HepG2 (cell line): ENCODE results near the gene NFS1. TPM values are rescaled to one million over a fixed set of nuclear protein-coding genes. Genes with fewer than 3 reads are reported as not detected.
A peak's percentile ranks its signal among the peaks of the same experiment; 100 is the strongest.

ENCODE experiments used
- ATAC-seq: fragments of 200-7000 bp; cut with Tn5 transposase; 3 replicates; pipeline ENCODE4 v1.9.1; 2020; ENCODE audit warnings: mild to moderate bottlenecking, moderate library complexity
- BruUV-seq: library from RNA; stranded (reverse); fragments of 400-500 nt; replicated peaks from 2 replicates; lab custom pipeline; 2021; lab: Mats Ljungman, UMichigan
- CTCF ChIA-PET: fragments of 300-600 bp; formaldehyde crosslinking; extraction: SDS; loops from one replicate; lab custom pipeline; 2021; ENCODE audit warnings: low total read pairs, inconsistent platforms, low intra/inter-chr PET ratio; lab: Yijun Ruan, JAX
- POLR2A ChIA-PET: fragments of 350-600 bp; sonication (Branson Sonifier 250); formaldehyde crosslinking; loops from one replicate; lab custom pipeline; 2020; ENCODE audit warnings: antibody characterized with exemption, inconsistent platforms; lab: Yijun Ruan, JAX
- DNase-seq: peaks from one replicate; pipeline ENCODE4 v3.0.0-alpha.2; 2015; ENCODE audit warnings: low spot score
- FAIRE-seq: peaks from 3 replicates; lab custom pipeline; 2011; peaks lifted over from hg19 to GRCh38; lab: Jason Lieb, UNC
- H2AFZ ChIP-seq: one replicate; pipeline ENCODE4 v1.6.1; 2011; ENCODE audit warnings: low read length, inconsistent platforms
- H3K27ac ChIP-seq: fragments of 300-600 bp; 3 replicates; pipeline ENCODE4 v1.8.0; 2011; ENCODE audit warnings: mixed run types, mild to moderate bottlenecking, mixed read lengths, low read length, inconsistent platforms; ENCODE audit not compliant: insufficient read depth; ENCODE audit errors: extremely low read length
- H3K27me3 ChIP-seq, 2 experiments: fragments of 200-600 bp in 1 of 2; 2 replicates in 1 of 2; 3 replicates in 1 of 2; pipeline versions ENCODE4 v1.6.0 to v1.8.0; 2011; ENCODE audit warnings: low read length in 2 of 2, mild to moderate bottlenecking in 2 of 2, moderate library complexity in 2 of 2, inconsistent platforms in 1 of 2; ENCODE audit not compliant: insufficient read depth in 2 of 2, control insufficient read depth in 1 of 2
- H3K36me3 ChIP-seq, 2 experiments: fragments of 200-600 bp in 1 of 2; replicated peaks in 1 of 2; 2 replicates in 1 of 2; 3 replicates in 1 of 2; pipeline versions ENCODE4 v1.5.1 to v1.8.0; 2011; ENCODE audit warnings: low read length in 2 of 2, inconsistent platforms in 1 of 2; ENCODE audit not compliant: insufficient read depth in 2 of 2, control insufficient read depth in 1 of 2
- H3K4me1 ChIP-seq: 2 replicates; pipeline ENCODE4 v1.5.1; 2012; ENCODE audit warnings: low read length, inconsistent platforms; ENCODE audit not compliant: insufficient read depth
- H3K4me2 ChIP-seq: 2 replicates; pipeline ENCODE4 v1.6.0; 2011; ENCODE audit warnings: low read depth, low read length, inconsistent platforms
- H3K4me3 ChIP-seq, 3 experiments: fragments of 200-600 bp in 1 of 3; sonication (generic), shearing (Covaris generic) in 1 of 3; replicated peaks in 1 of 3; 2 replicates each; pipeline ENCODE4 v1.5.1; 2011 to 2016; ENCODE audit warnings: low read length in 3 of 3, inconsistent platforms in 2 of 3, low read depth in 2 of 3, mild to moderate bottlenecking in 2 of 3, control low read depth in 1 of 3, mixed read lengths in 1 of 3; ENCODE audit not compliant: insufficient read depth in 1 of 3
- H3K79me2 ChIP-seq: one replicate; pipeline ENCODE4 v1.6.1; 2011; ENCODE audit warnings: low read length, inconsistent platforms; ENCODE audit not compliant: insufficient read depth
- H3K9ac ChIP-seq: 2 replicates; pipeline ENCODE4 v1.6.0; 2011; ENCODE audit warnings: mild to moderate bottlenecking, low read depth, low read length, inconsistent platforms; ENCODE audit not compliant: insufficient read depth
- H3K9me3 ChIP-seq: 2 replicates; pipeline ENCODE4 v1.5.1; 2012; ENCODE audit warnings: mild to moderate bottlenecking, low read length
- H4K20me1 ChIP-seq: 2 replicates; pipeline ENCODE4 v1.6.0; 2011; ENCODE audit warnings: inconsistent platforms, mild to moderate bottlenecking, low read length, moderate library complexity; ENCODE audit not compliant: insufficient read depth
- BCL6 ChIP-seq: IDR thresholded peaks from 2 replicates; pipeline ENCODE4 v1.6.1; 2016; ENCODE audit warnings: missing genetic modification reagents, missing compliant biosample characterization
- CHD4 ChIP-seq: fragments of 200-600 bp; sonication (generic); IDR thresholded peaks from 2 replicates; pipeline ENCODE4 v1.7.0; 2017; ENCODE audit warnings: mild to moderate bottlenecking, low read length, borderline replicate concordance
- EHMT2 ChIP-seq: fragments of 200-600 bp; sonication (generic); IDR thresholded peaks from 2 replicates; pipeline ENCODE4 v1.7.0; 2017; ENCODE audit warnings: antibody characterized with exemption, low read depth, low read length, borderline replicate concordance
- IKZF4 ChIP-seq: sonication (generic); formaldehyde crosslinking; IDR thresholded peaks from 2 replicates; pipeline ENCODE4 v1.5.1; 2020; ENCODE audit warnings: borderline replicate concordance, mild to moderate bottlenecking, low read depth, missing genetic modification reagents; ENCODE audit errors: not compliant biosample characterization
- ISL2 ChIP-seq: sonication (generic); formaldehyde crosslinking; IDR thresholded peaks from 2 replicates; pipeline ENCODE4 v1.5.0; 2020; ENCODE audit warnings: missing genetic modification reagents
- KAT8 ChIP-seq: IDR thresholded peaks from 2 replicates; pipeline ENCODE4 v1.6.1; 2016; ENCODE audit warnings: missing genetic modification reagents, missing compliant biosample characterization
- KDM5B ChIP-seq: sonication (generic); formaldehyde crosslinking; IDR thresholded peaks from 2 replicates; pipeline ENCODE4 v1.4.0; 2020; ENCODE audit warnings: missing genetic modification reagents, mild to moderate bottlenecking, borderline replicate concordance
- KLF16 ChIP-seq, 2 experiments: sonication (generic) in 1 of 2; formaldehyde crosslinking in 1 of 2; IDR thresholded peaks; 2 replicates each; pipeline versions ENCODE4 v1.6.1 to v1.8.0; 2016 to 2023; ENCODE audit warnings: missing genetic modification reagents in 2 of 2, missing compliant biosample characterization in 1 of 2
- MYNN ChIP-seq: sonication (generic); formaldehyde crosslinking; IDR thresholded peaks from 2 replicates; pipeline ENCODE4 v1.4.0; 2020; ENCODE audit warnings: mild to moderate bottlenecking, low read depth, missing genetic modification reagents
- PBX2 ChIP-seq: IDR thresholded peaks from 2 replicates; pipeline ENCODE4 v1.6.1; 2016; ENCODE audit warnings: control low read depth
- REST ChIP-seq, 2 experiments: IDR thresholded peaks; 2 replicates each; pipeline ENCODE4 v1.6.1; 2011 to 2012; ENCODE audit warnings: low read length in 2 of 2, borderline replicate concordance in 1 of 2, low read depth in 1 of 2, mild to moderate bottlenecking in 1 of 2, moderate library complexity in 1 of 2
- SAP130 ChIP-seq: IDR thresholded peaks from 2 replicates; pipeline ENCODE4 v1.6.1; 2016; ENCODE audit warnings: low read depth
- TAF1 ChIP-seq: sonication (generic); formaldehyde crosslinking; IDR thresholded peaks from 2 replicates; pipeline ENCODE4 v1.4.0; 2020; ENCODE audit warnings: missing genetic modification reagents
- ZFYVE20 ChIP-seq: sonication (generic); formaldehyde crosslinking; IDR thresholded peaks from 2 replicates; pipeline ENCODE4 v1.8.0; 2023; ENCODE audit warnings: low read depth, mild to moderate bottlenecking, moderate library complexity, missing genetic modification reagents, borderline replicate concordance
- ZSCAN21 ChIP-seq: sonication (generic); formaldehyde crosslinking; IDR thresholded peaks from 2 replicates; pipeline ENCODE4 v1.8.0; 2022; ENCODE audit warnings: mild to moderate bottlenecking, missing genetic modification reagents, moderate library complexity, borderline replicate concordance
- ZSCAN31 ChIP-seq: sonication (generic); formaldehyde crosslinking; IDR thresholded peaks from 2 replicates; pipeline ENCODE4 v1.5.0; 2020; ENCODE audit warnings: low read depth, mild to moderate bottlenecking, missing genetic modification reagents
- WGBS: methylation state at CpG from one replicate; pipeline ENCODE4 v1.1.6; 2017; ENCODE audit warnings: low lambda C conversion rate; 5-methylcytosine and 5-hydroxymethylcytosine counted together
- in situ Hi-C: cut with HindIII; loops from 2 replicates; pipeline ENCODE4 v1.10.0; 2017; ENCODE audit warnings: low pct_unique_long_range_greater_than_20kb; ENCODE audit not compliant: extremely low pct_ligation_motif_present
- intact Hi-C: fragments of 100-400 bp; cut with micrococcal nuclease; formaldehyde crosslinking; loops from one replicate; pipeline ENCODE4 v1.10.0; 2022; ENCODE audit not compliant: unreplicated experiment
- polyA plus RNA-seq, 8 experiments: library from polyadenylated mRNA; depleted of rRNA in 3 of 8; stranded (reverse) in 7 of 8; unstranded in 1 of 8; fragments of >200 nt; fragmentation: Illumina TruSeq in 4 of 8; extraction: Trizol in 4 of 8; gene quantifications; 2 replicates each; pipeline versions ENCODE4 v1.2.1 to v1.2.3, GENCODE V29; 2011 to 2016; ENCODE audit warnings: low read depth in 4 of 8, missing spikeins in 1 of 8, mixed read lengths in 1 of 8; ENCODE audit not compliant: insufficient read depth in 1 of 8
- total RNA-seq, 5 experiments: library from RNA; depleted of rRNA; stranded (reverse); fragments of >200 nt; fragmentation: Illumina TruSeq; extraction: Trizol; gene quantifications; 2 replicates each; pipeline ENCODE4 v1.2.3, GENCODE V29; 2016; ENCODE audit warnings: low read depth in 1 of 5

Gene NFS1
- total and polyA plus RNA-seq, 2 of the 13 experiments (the other 11 are each of a cell fraction or from before 2014, with no cell fraction given), result 65.9 to 88.1 TPM

- Histone ChIP-seq H3K4me3 (peak overlapping the region; percentile 76 to 81 (median 77)), H3K4me1 (peaks cover 33% of the 10 kb centered on the region), H3K27me3 (no peaks in the 10 kb centered on the region; a peak in 1 of 5 replicates), H3K9ac (peak overlapping the region; percentile 99), H3K36me3 (peaks cover 3 to 17% of the 10 kb centered on the region in 2 experiments; a peak in 4 of 5 replicates), H3K79me2 (peaks cover 42% of the 10 kb centered on the region), H3K4me2 (peak overlapping the region; percentile 89), H2AFZ (peak overlapping the region; percentile 38), H4K20me1 (peaks cover 28% of the 10 kb centered on the region), H3K9me3 (no peaks in the 10 kb centered on the region), H3K27ac (peak overlapping the region; percentile 96)
- in situ Hi-C loops, result loop anchor here (5.0 kb wide), 1 partner anchor 138 kb away; no protein-coding TSS in a partner anchor
- intact Hi-C loops, result loop anchor here (2.0 to 5.0 kb wide), 3 partner anchors 45 to 141 kb away; partner anchors contain the start of genes NFS1, ROMO1 and SPAG4
- BruUV-seq, result no TSS peak
- CTCF ChIA-PET, result no interaction called here
- ATAC-seq, result no peak
- 25% methylated on average over 15 of the region's 15 CpGs for WGBS
- FAIRE-seq, result no peak
- DNase-seq, result peak; percentile 79
- POLR2A ChIA-PET, result interaction anchor here (0.8 to 8.6 kb wide), 28 partner anchors 11 to 395 kb away, joined by 3 to 461 read pairs (median 17); partner anchors contain the start of genes CEP250, CPNE1, ERGIC3 and NFS1
- TF ChIP-seq ZFYVE20 (CRISPR knock-in tag) (no peak), REST (IDR thresholded peaks at IDR 0.05; ENCODE audit: borderline replicate concordance in 1 of 2, low read depth in 1 of 2, low read length in 2 of 2) (0 out of 4 replicates have a peak, but pooled peaks of 1 of the 2 experiments have one; percentile 5), IKZF4 (CRISPR knock-in tag) (peak; percentile 18), CHD4 (peak; percentile 56; the same call in 1 of the 2 replicates), PBX2 (CRISPR knock-in tag) (no peak), ISL2 (0 out of 2 replicates have a peak, but pooled peaks have one; percentile 14), TAF1 (peak; percentile 44; the same call in 1 of the 2 replicates), BCL6 (CRISPR knock-in tag) (peak; percentile 9; the same call in 1 of the 2 replicates), SAP130 (peak; percentile 38), KDM5B (no peak), EHMT2 (peak; percentile 38; the same call in 1 of the 2 replicates), ZSCAN31 (CRISPR knock-in tag) (no peak), MYNN (CRISPR knock-in tag) (no peak), ZSCAN21 (no peak), KLF16 (CRISPR knock-in tag; IDR thresholded peaks at IDR 0.05) (peak in 1 of 2 experiments; percentile 56; a peak in 1 of 4 replicates), KAT8 (CRISPR knock-in tag) (peak; percentile 32)
These were observed 44.7 kb upstream of the NFS1 start for GRCh38 chr20:35743693-35744491.
